Measurements from ENCODE around the gene AIFM1.

The AIFM1 gene

GRCh38 chrX:130165703-130166502, at the start of gene AIFM1:
TSS of gene AIFM1 (minus strand) at chrX:130165841. CDS start at chrX:130165656, 185 bp downstream.
- peak; percentile 94 for DNase-seq (ENCODE audit: low read depth)

- DNase-seq (ENCODE audit: low read depth): no peak
Observed at GRCh38 chrX:130213376-130213775, 47.7 kb upstream of the AIFM1 start.

GRCh38 chrX:130212371-130212770, 46.7 kb upstream of the AIFM1 start:
- DNase-seq (ENCODE audit: low read depth): no peak

- no peak for DNase-seq (ENCODE audit: low read depth)
Observed at GRCh38 chrX:130211415-130212186, 46.0 kb upstream of the AIFM1 start.

GRCh38 chrX:130204647-130205046, 39.0 kb upstream of the AIFM1 start:
- DNase-seq (ENCODE audit: low read depth): no peak

- no peak for DNase-seq (ENCODE audit: low read depth)
Observed at GRCh38 chrX:130197464-130197863, 31.8 kb upstream of the AIFM1 start.

- no peak for DNase-seq (ENCODE audit: low read depth)
Observed at GRCh38 chrX:130196466-130196865, 30.8 kb upstream of the AIFM1 start.

GRCh38 chrX:130190801-130191200, 25.2 kb upstream of the AIFM1 start:
- no peak for DNase-seq (ENCODE audit: low read depth)

GRCh38 chrX:130186651-130187050, 21.0 kb upstream of the AIFM1 start:
- no peak for DNase-seq (ENCODE audit: low read depth)

GRCh38 chrX:130184857-130185256, 19.2 kb upstream of the AIFM1 start:
- DNase-seq (ENCODE audit: low read depth): no peak

GRCh38 chrX:130184168-130184567, 18.5 kb upstream of the AIFM1 start:
- no peak for DNase-seq (ENCODE audit: low read depth)

- DNase-seq (ENCODE audit: low read depth): no peak
Observed at GRCh38 chrX:130179579-130180215, 14.1 kb upstream of the AIFM1 start.

GRCh38 chrX:130179170-130179569, 13.5 kb upstream of the AIFM1 start:
- DNase-seq (ENCODE audit: low read depth): no peak

GRCh38 chrX:130176942-130177341, 11.3 kb upstream of the AIFM1 start:
- DNase-seq (ENCODE audit: low read depth): no peak

- DNase-seq (ENCODE audit: low read depth): peak; percentile 27
Observed at GRCh38 chrX:130176354-130176776, 10.7 kb upstream of the AIFM1 start.

GRCh38 chrX:130174937-130175336, 9.3 kb upstream of the AIFM1 start:
- DNase-seq (ENCODE audit: low read depth): no peak

GRCh38 chrX:130174045-130174704, 8.5 kb upstream of the AIFM1 start:
- DNase-seq (ENCODE audit: low read depth): peak; percentile 92

- DNase-seq (ENCODE audit: low read depth): peak; percentile 93
Observed at GRCh38 chrX:130173190-130173895, 7.7 kb upstream of the AIFM1 start.

- DNase-seq (ENCODE audit: low read depth): no peak
Observed at GRCh38 chrX:130172127-130172845, 6.6 kb upstream of the AIFM1 start.

- peak; percentile 50 for DNase-seq (ENCODE audit: low read depth)
Observed at GRCh38 chrX:130171446-130172126, 5.9 kb upstream of the AIFM1 start, which contains the start of gene RAB33A. TSS of gene RAB33A (plus strand) at chrX:130171962. CDS start at chrX:130172063, 101 bp downstream.
